Activated naive CD4-positive, alpha-beta T cell treated with anti-CD3 and anti-CD28 coated beads for 36 hours (primary cell): Measurements from ENCODE around the gene FUBP3. TPM values are rescaled to one million over a fixed set of nuclear protein-coding genes. Genes with fewer than 3 reads are reported as not detected.

Experiments used
- CTCF ChIA-PET: fragments of 350-600 bp; sonication (Branson Sonifier 250); formaldehyde crosslinking; loops from one replicate; lab custom pipeline; 2021; ENCODE audit warnings: antibody characterized with exemption; lab: Charles Lee
- DNase-seq: peaks from one replicate; pipeline ENCODE4 v3.0.0-alpha.2; 2020
- H3K27ac Mint-ChIP-seq: one replicate; pipeline ENCODE4 v1.8.0; 2021; ENCODE audit warnings: mild to moderate bottlenecking, mixed read lengths
- H3K27me3 Mint-ChIP-seq: one replicate; pipeline ENCODE4 v1.8.0; 2021; ENCODE audit warnings: low read depth, mixed read lengths
- H3K36me3 Mint-ChIP-seq: one replicate; pipeline ENCODE4 v1.8.0; 2021; ENCODE audit warnings: low read depth, mixed read lengths
- H3K4me1 Mint-ChIP-seq: one replicate; pipeline ENCODE4 v1.8.0; 2021; ENCODE audit warnings: low read depth, mixed read lengths
- H3K4me3 Mint-ChIP-seq: one replicate; pipeline ENCODE4 v1.8.0; 2021; ENCODE audit warnings: mild to moderate bottlenecking, moderate library complexity, mixed read lengths
- H3K9me3 Mint-ChIP-seq: one replicate; pipeline ENCODE4 v1.8.0; 2021; ENCODE audit warnings: mixed read lengths
- intact Hi-C: fragments of 100-400 bp; cut with micrococcal nuclease; formaldehyde crosslinking; loops from one replicate; pipeline ENCODE4 v1.15.1; 2023
- total RNA-seq, 2 experiments: library from RNA; stranded (reverse); gene quantifications; one replicate each; pipeline ENCODE4 v1.2.3, GENCODE V29; 2021

Gene FUBP3
- total RNA-seq, 2 experiments from 2014 or later, result 29.8 to 32.8 TPM

- no peak for DNase-seq
- H3K9me3 Mint-ChIP-seq, result no peaks in the 10 kb centered on the region
- no peak overlapping the region for H3K4me3 Mint-ChIP-seq
- H3K4me1 Mint-ChIP-seq, result peaks cover 31% of the 10 kb centered on the region
- intact Hi-C loops, result no loop called here
- no peaks in the 10 kb centered on the region for H3K36me3 Mint-ChIP-seq
- CTCF ChIA-PET, result interaction anchor here (1.3 kb wide), 1 partner anchor 21 kb away, joined by 3 read pairs; no protein-coding TSS in a partner anchor
- no peak overlapping the region for H3K27ac Mint-ChIP-seq
- H3K27me3 Mint-ChIP-seq, result peaks cover 62% of the 10 kb centered on the region
Measured at GRCh38 chr9:130663977-130664250, 84.5 kb downstream of the FUBP3 start.

- H3K4me3 Mint-ChIP-seq, result no peak within 1 kb of the TSS
- H3K36me3 Mint-ChIP-seq, result no peaks in the 10 kb centered on the region
- H3K4me1 Mint-ChIP-seq, result peaks cover 31% of the 10 kb centered on the region
- no peak for DNase-seq
- H3K9me3 Mint-ChIP-seq, result no peaks in the 10 kb centered on the region
- CTCF ChIA-PET, result interaction anchor here (0.5 kb wide), 1 partner anchor 849 kb away, joined by 3 read pairs; no protein-coding TSS in a partner anchor
- H3K27me3 Mint-ChIP-seq, result peaks cover 60% of the 10 kb centered on the region
- no peak within 1 kb of the TSS for H3K27ac Mint-ChIP-seq
- intact Hi-C loops, result no loop called here
Measured at GRCh38 chr9:130664251-130665028, 85.1 kb downstream of the FUBP3 start, which contains the start of gene PRDM12. Gene PRDM12, plus strand, starts transcription at chr9:130664594. Its CDS starts 60 bp downstream, at chr9:130664654.

- CTCF ChIA-PET, result no interaction called here
- no peak for DNase-seq
- Mint-ChIP-seq H3K36me3 (no peaks in the 10 kb centered on the region), H3K9me3 (no peaks in the 10 kb centered on the region), H3K4me3 (no peak overlapping the region), H3K27me3 (peaks cover 58% of the 10 kb centered on the region), H3K4me1 (peaks cover 29% of the 10 kb centered on the region), H3K27ac (no peak overlapping the region)
- intact Hi-C loops, result no loop called here
Measured at GRCh38 chr9:130665029-130665430, 85.7 kb downstream of the FUBP3 start.

- H3K27ac Mint-ChIP-seq, result no peak overlapping the region
- intact Hi-C loops, result no loop called here
- CTCF ChIA-PET, result interaction anchor here (0.5 kb wide), 1 partner anchor 95 kb away, joined by 3 read pairs; no protein-coding TSS in a partner anchor
- H3K36me3 Mint-ChIP-seq, result no peaks in the 10 kb centered on the region
- DNase-seq, result no peak
- no peak overlapping the region for H3K4me3 Mint-ChIP-seq
- peaks cover 57% of the 10 kb centered on the region for H3K27me3 Mint-ChIP-seq
- H3K4me1 Mint-ChIP-seq, result peaks cover 27% of the 10 kb centered on the region
- H3K9me3 Mint-ChIP-seq, result no peaks in the 10 kb centered on the region
Measured at GRCh38 chr9:130665431-130666392, 86.3 kb downstream of the FUBP3 start.

GRCh38 chr9:130666393-130667119 lies 87.2 kb downstream of the FUBP3 start:
- Mint-ChIP-seq H3K4me3 (no peak overlapping the region), H3K27me3 (peaks cover 56% of the 10 kb centered on the region), H3K4me1 (peaks cover 27% of the 10 kb centered on the region), H3K36me3 (no peaks in the 10 kb centered on the region), H3K27ac (no peak overlapping the region), H3K9me3 (no peaks in the 10 kb centered on the region)
- intact Hi-C loops, result no loop called here
- CTCF ChIA-PET, result interaction anchor here (0.5 kb wide), 1 partner anchor 96 kb away, joined by 3 read pairs; no protein-coding TSS in a partner anchor
- no peak for DNase-seq

GRCh38 chr9:130667120-130667435 lies 87.7 kb downstream of the FUBP3 start:
- H3K27me3 Mint-ChIP-seq, result peaks cover 50% of the 10 kb centered on the region

GRCh38 chr9:130668196-130668595 lies 88.8 kb downstream of the FUBP3 start:
- Mint-ChIP-seq H3K4me1 (peaks cover 12% of the 10 kb centered on the region), H3K27me3 (peaks cover 39% of the 10 kb centered on the region), H3K9me3 (no peaks in the 10 kb centered on the region), H3K36me3 (no peaks in the 10 kb centered on the region), H3K4me3 (no peak overlapping the region), H3K27ac (no peak overlapping the region)
- CTCF ChIA-PET, result interaction anchor here (1.0 kb wide), 1 partner anchor 17 kb away, joined by 3 read pairs; no protein-coding TSS in a partner anchor
- intact Hi-C loops, result no loop called here
- no peak for DNase-seq

More at GRCh38 chr9:130667120-130667435, 87.7 kb downstream of the FUBP3 start:
- Mint-ChIP-seq H3K4me3 (no peak overlapping the region), H3K4me1 (peaks cover 22% of the 10 kb centered on the region), H3K9me3 (no peaks in the 10 kb centered on the region), H3K36me3 (no peaks in the 10 kb centered on the region), H3K27ac (no peak overlapping the region)
- DNase-seq, result no peak
- intact Hi-C loops, result no loop called here
- CTCF ChIA-PET, result interaction anchor here (0.6 kb wide), 1 partner anchor 504 kb away, joined by 3 read pairs; no protein-coding TSS in a partner anchor

GRCh38 chr9:130668659-130669058 lies 89.3 kb downstream of the FUBP3 start:
- Mint-ChIP-seq H3K4me3 (no peak overlapping the region), H3K4me1 (peaks cover 12% of the 10 kb centered on the region), H3K27ac (no peak overlapping the region), H3K27me3 (peaks cover 36% of the 10 kb centered on the region), H3K9me3 (no peaks in the 10 kb centered on the region), H3K36me3 (no peaks in the 10 kb centered on the region)
- CTCF ChIA-PET, result interaction anchor here (1.0 kb wide), 1 partner anchor 16 kb away, joined by 3 read pairs; no protein-coding TSS in a partner anchor
- DNase-seq, result no peak
- intact Hi-C loops, result no loop called here

GRCh38 chr9:130669965-130670364 lies 90.6 kb downstream of the FUBP3 start:
- Mint-ChIP-seq H3K4me3 (no peak overlapping the region), H3K36me3 (no peaks in the 10 kb centered on the region), H3K27ac (no peak overlapping the region), H3K4me1 (peaks cover 6% of the 10 kb centered on the region), H3K27me3 (peaks cover 26% of the 10 kb centered on the region), H3K9me3 (no peaks in the 10 kb centered on the region)
- CTCF ChIA-PET, result no interaction called here
- no peak for DNase-seq
- intact Hi-C loops, result no loop called here

GRCh38 chr9:130670644-130671043 lies 91.3 kb downstream of the FUBP3 start:
- intact Hi-C loops, result no loop called here
- Mint-ChIP-seq H3K4me3 (no peak overlapping the region), H3K27ac (no peak overlapping the region), H3K9me3 (no peaks in the 10 kb centered on the region), H3K36me3 (no peaks in the 10 kb centered on the region), H3K4me1 (peaks cover 3% of the 10 kb centered on the region), H3K27me3 (peaks cover 20% of the 10 kb centered on the region)
- DNase-seq, result no peak
- CTCF ChIA-PET, result no interaction called here

GRCh38 chr9:130672466-130672865 lies 93.1 kb downstream of the FUBP3 start:
- no peak overlapping the region for H3K4me3 Mint-ChIP-seq
- no peak overlapping the region for H3K27ac Mint-ChIP-seq
- DNase-seq, result no peak
- H3K9me3 Mint-ChIP-seq, result no peaks in the 10 kb centered on the region
- no peaks in the 10 kb centered on the region for H3K36me3 Mint-ChIP-seq
- no peaks in the 10 kb centered on the region for H3K4me1 Mint-ChIP-seq
- peaks cover 9% of the 10 kb centered on the region for H3K27me3 Mint-ChIP-seq
- intact Hi-C loops, result no loop called here
- CTCF ChIA-PET, result no interaction called here
